GM12875 (cell line): ENCODE data around the gene HVCN1.
A peak's percentile ranks its signal among the peaks of the same experiment; 100 is the strongest.

Source experiments
- H3K4me3 ChIP-seq: one replicate; pipeline ENCODE4 v1.5.1; 2011; ENCODE audit warnings: low read depth, low read length, control low read depth
- TF ChIP-seq, protein P1 (sequence below): IDR thresholded peaks from 2 replicates; pipeline ENCODE4 v1.5.1; 2011; ENCODE audit warnings: low read depth, mild to moderate bottlenecking, control low read depth, inconsistent platforms, low read length, moderate library complexity, borderline replicate concordance; ENCODE audit not compliant: insufficient read depth

The HVCN1 gene

DNA sequence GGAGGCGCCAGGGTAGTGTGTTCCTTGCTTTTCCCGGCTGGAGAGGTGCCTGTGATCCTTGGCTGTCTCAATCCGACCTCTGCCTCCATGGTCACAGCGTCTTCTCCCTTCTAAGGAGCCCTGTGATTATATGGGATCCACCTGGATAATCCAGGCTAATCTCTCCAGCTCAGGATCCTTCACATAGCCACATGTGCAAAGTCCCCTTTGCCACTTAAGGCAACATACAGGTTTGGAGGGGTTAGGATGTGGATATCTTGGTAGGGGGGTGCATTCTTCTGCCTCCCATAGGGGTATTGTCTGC lies 1.2 kb upstream of the HVCN1 start:
- TF ChIP-seq, protein P1, sequence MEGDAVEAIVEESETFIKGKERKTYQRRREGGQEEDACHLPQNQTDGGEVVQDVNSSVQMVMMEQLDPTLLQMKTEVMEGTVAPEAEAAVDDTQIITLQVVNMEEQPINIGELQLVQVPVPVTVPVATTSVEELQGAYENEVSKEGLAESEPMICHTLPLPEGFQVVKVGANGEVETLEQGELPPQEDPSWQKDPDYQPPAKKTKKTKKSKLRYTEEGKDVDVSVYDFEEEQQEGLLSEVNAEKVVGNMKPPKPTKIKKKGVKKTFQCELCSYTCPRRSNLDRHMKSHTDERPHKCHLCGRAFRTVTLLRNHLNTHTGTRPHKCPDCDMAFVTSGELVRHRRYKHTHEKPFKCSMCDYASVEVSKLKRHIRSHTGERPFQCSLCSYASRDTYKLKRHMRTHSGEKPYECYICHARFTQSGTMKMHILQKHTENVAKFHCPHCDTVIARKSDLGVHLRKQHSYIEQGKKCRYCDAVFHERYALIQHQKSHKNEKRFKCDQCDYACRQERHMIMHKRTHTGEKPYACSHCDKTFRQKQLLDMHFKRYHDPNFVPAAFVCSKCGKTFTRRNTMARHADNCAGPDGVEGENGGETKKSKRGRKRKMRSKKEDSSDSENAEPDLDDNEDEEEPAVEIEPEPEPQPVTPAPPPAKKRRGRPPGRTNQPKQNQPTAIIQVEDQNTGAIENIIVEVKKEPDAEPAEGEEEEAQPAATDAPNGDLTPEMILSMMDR: no peak
- H3K4me3 ChIP-seq: peak overlapping the region; percentile 74

DNA sequence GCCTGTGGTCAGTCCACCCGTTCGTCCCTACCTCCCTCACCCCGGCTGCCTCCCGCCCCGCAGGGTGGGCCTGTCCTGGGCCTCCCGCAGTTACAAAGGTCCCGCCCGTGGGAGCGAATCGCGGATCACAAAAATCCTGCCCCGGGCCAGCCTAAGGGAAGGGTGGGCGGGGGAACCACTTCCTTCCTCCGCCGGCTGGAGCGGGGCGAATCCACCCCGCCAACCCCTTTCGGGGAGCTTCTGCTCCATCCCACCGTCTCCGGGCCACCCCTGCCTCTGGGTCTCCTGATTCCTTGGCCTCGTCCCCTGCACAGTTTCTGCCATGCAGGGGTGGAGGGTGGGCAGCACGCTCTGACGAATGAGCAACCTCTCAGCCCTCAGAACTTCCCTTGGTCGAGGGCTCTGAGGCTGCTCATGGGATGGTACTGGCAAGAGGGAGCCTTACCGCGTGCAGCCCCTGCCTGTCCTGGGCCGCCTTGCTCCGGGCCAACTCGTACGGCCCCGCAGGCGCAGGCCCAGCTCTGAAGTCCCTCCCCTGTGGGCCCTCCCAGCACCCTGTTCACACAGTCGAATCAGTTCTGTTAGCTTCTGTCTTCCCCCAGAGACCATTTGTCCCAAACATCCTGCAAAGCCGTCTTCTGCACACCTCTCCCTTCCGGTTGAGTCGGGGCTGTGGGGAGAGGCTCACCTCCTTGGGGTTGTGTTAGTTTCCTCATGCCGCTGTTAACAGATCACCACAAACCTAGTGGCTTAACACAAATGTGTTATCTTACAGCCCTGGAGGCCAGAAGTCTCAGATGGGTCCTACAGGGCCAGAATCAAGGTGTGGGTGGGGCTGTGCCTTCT lies 589 bp upstream of the HVCN1 start:
- H3K4me3 ChIP-seq: peak overlapping the region; percentile 74

DNA sequence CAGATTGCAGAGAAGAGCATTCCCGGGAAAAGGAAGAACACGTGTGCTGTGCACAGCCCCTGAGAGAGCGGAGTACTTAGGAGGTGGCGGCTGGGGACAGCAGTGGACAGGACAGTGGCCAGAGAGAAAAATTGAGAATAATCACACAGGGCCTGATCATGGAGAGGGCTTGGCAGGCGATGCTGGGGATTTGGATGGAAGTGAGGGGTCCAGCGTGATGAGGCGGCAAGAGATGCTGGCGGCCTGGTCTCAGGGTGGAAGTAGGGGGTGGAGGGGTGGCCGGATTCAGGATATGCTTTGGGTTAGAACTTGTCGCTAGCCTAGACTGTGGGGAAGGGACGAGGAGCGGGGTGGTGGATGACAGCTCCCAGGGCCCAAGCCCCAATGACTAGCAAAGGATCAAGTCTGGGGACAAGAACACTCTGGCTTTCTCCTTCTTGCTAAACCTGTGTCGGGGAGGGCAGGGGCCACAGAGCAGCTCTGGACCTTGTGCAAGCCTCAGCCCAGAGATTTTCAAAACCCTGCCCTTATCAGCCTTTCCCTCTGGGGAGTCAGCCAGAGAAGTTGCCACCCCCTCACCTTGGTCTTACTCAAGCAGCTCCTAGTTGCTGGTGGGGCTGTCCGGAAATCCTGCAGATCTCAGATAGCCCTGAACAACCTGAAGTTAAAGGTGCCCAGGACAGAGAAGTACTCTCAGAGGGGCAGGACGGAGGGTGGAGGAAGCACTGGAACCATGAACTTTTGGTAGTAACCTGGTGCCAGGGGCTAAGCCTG lies 1.3 kb downstream of the HVCN1 start:
- peak overlapping the region; percentile 74 for H3K4me3 ChIP-seq
- TF ChIP-seq, protein P1: no peak

More for the DNA sequence above, 589 bp upstream of the HVCN1 start:
- TF ChIP-seq, protein P1: no peak

DNA sequence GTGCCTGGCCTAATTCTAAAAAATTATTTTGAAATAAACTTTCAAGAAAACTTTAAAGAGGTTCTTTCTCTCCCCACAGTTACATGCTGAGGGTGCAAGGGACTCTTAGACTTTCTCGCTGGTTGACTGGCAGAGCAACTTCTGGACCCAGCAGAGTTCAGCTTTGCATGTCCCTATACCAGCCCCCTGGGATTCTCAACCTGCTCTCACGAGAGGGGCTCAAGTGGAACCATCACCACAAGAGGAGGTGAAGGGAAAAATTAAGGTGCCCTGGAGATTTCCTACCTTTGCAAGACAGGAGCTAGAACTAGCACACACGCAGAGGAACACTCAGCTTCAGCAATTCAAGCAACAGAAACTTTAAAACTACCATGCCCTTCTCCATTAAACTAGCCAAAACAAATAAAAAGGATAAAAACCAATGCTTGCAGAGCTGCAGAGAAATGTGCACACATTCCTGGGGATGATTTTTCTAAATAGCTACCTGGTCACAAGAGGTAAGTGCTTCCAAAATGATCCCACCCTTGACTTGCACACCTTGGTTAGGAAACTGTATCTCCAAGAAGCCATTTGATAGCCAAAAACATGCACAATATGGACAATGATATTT lies 2.5 kb downstream of the HVCN1 start:
- peak overlapping the region; percentile 74 for H3K4me3 ChIP-seq
- TF ChIP-seq, protein P1: no peak

DNA sequence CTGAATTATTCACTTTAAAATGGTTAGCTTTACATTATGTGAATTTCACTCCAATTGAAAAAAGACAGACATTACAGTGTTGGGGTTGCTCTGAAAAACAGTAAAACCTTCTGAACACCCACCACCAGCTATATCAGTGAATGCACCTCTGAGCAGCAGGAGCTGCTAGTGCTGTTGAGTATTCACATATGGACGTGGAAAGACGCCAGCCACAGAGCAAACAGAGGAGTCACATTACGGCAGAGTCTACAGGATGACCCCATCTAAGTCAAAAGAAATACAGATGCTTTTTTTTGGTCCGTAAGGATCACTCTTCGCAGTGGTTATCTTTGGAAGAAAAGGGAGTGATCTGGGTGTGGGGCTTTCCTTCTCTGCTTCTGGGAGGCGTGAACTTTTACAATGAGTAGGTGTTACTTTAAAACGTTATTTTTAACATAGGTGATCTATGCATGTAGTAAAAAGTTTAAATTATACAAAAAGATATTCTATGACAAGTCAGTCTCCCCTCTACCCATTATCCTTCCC lies 4.5 kb downstream of the HVCN1 start:
- no peak overlapping the region for H3K4me3 ChIP-seq
- TF ChIP-seq, protein P1: no peak

DNA sequence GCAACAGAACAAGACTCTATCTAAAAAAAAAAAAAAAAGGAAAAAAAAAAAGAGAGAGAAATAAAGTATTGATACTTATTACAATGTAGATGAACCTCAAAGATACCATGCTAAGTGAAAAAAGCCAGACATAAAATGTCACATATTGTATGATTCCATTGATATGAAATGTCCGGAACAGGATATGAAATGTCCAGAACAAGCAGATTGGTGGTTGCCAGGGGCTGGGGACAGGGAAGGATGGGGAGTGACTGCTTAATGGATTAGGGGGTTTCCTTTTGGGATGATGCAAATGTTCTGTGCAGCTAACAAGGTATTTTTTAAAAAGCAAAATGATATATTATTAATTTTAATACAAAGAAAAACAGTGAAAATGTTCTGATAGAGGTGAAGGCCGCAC lies 5.0 kb downstream of the HVCN1 start:
- H3K4me3 ChIP-seq: no peak overlapping the region
- TF ChIP-seq, protein P1: no peak

DNA sequence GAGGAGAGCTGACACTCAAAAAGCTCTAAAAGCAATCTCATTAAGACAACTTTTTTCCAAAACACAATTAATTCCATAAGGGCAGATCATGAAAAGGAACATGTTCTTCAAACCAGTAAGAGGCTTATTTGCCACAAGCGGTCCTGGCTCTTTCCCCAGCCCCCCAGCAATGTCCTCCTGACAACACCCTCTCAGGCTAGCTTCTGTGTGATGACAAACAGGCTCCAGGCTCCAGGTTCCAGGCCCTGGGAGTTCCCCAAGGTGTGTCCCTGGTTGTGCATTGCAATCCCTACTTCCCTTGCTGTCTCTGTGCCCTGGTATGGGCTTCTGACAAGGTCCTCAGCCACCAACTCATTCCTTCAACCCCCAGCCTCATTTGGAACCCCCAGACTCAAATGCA lies 8.9 kb downstream of the HVCN1 start:
- no peak overlapping the region for H3K4me3 ChIP-seq
- TF ChIP-seq, protein P1: no peak
